Ishikawa (cell line): ENCODE measurements around the gene CWF19L1.

Experiments
- CREB1 ChIP-seq: IDR thresholded peaks from 2 replicates; pipeline ENCODE4 v1.6.1; 2012; ENCODE audit warnings: low read depth
- MAX ChIP-seq: IDR thresholded peaks from 2 replicates; pipeline ENCODE4 v1.6.1; 2012
- RAD21 ChIP-seq: IDR thresholded peaks from 2 replicates; pipeline ENCODE4 v1.6.1; 2012; ENCODE audit warnings: low read depth
- YY1 ChIP-seq: IDR thresholded peaks from 2 replicates; pipeline ENCODE4 v1.6.1; 2012; ENCODE audit warnings: low read depth

- TF ChIP-seq RAD21 (no peak; the same call in 1 of the 2 replicates), YY1 (peak; percentile 25), CREB1 (no peak), MAX (peak; percentile 99)
Observed at GRCh38 chr10:100185364-100186252, 81.8 kb downstream of the CWF19L1 start, which contains the start of gene ERLIN1.
